Measurements from ENCODE around the gene ATG9B. TPM values are rescaled to one million over a fixed set of nuclear protein-coding genes. Genes with fewer than 3 reads are reported as not detected.
"Not testable (repeated sequence)": the region's sequence is repeated elsewhere in the genome, so short reads cannot be mapped to it uniquely, and the experiment has no call there.

Gene ATG9B
- total RNA-seq, 1 experiment from 2014 or later: not detected

DNA sequence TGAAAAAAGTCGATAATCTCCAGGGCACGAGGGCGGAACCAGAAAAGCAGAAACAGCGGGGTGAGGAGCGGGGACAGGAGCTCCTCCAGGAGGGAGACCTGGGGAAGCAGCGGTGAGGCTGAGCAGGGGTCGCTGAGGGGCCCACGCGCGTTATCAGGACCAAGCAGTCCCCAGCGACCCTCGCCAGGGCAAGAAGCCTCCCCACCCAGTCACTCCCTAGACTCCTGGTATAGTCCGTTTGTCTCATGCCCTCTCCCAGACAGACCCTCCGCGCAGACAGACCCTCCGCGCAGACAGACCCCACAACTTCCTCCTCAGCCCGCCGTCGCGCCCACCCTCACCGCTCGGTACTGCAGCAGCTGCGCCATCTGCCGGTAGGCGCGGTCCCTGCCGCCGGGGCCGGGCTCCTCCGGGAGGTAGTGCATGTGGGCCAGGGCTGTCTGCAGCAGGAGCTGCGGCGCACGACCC, 6.3 kb downstream of the ATG9B start:
- peak; percentile 85 for DNase-seq (ENCODE audit: low read depth)

DNA sequence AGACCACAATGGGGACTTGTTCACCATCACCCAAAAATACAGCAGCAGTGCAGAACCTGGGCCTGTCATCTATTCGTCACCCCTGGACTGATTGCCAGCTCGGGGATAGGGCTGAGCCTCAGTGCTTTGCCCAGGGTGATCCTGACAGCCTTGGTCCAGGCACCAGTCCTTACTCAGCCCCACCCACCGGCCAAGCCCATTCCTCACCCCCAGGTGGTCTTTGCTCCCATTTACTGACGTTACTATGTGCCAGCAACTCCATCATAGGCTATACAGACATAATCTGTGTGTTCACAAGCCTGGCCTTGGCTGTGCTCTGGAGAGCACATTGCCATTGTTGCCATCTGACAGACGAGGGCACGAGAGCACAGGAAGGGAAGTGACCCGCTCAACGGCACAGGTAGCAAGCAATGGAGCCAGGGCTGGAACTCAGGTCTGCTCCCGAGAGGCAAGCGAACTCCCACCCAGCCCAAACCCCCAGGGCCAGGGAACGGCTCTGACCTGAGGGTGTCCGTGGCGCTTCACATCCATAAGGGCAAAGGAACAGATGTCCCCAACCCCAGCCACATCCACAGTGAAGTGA, 6.8 kb downstream of the ATG9B start:
- no peak for DNase-seq (ENCODE audit: low read depth)

DNA sequence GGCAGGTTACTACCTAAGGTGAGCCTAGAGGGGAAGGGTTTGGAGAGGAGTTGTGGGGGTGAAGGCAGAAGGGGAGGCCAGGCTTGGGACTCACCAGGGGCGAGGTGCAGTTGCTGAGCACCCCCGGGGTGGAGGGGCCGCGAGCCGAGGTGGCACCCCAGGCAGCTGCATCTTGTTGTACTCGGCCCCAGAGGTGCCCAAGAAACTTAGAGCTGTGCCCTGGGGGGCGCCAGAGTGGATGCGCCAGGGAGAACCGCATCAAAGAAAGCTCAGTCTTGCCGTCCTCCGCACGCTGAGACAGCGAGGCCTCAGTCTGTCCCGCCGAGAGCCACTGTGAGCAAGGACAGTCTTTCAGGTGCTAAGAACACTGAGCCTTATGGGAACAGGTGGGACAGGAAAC, 7.4 kb downstream of the ATG9B start:
- no peak for DNase-seq (ENCODE audit: low read depth)

DNA sequence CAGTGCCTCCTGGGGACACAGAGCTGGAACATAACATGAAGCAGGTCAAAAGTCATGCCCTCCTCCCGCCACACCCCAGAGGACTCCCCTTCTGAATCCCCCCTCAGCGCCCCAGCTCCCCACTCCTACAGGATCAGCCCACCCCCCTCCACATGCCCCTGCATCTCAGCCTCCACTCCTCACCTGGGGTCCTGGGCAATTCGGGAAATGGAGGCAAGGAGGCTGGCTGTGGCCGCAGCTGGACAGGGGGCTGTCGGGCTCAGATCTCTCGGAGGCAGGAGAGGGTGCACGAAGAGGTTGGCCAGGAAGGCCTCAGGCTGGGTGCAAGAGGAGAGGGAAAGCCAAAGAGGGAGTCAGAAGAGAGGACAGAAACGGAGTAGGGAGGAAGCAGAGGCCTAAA, 7.8 kb downstream of the ATG9B start:
- no peak for DNase-seq (ENCODE audit: low read depth)

DNA sequence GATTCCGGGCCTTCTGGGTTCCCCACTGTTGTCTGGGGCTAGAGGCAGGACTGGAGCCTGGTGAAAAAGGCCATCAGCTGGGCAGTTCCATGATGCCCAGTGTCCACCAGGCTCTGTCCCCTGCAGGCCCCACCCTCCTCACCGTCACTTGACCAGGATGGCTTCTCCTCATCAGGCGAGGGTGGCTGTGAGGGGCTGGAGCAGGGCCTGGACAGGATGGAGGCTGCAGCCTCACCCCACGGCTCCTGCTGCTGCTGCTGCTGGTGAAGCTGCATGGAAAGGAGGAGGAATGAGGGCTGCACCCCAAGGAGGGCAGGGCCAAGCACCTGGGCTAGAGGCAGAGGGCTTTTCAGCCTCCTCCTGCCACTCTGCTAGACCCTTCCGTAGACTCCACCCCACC, 8.3 kb downstream of the ATG9B start:
- DNase-seq (ENCODE audit: low read depth): no peak

DNA sequence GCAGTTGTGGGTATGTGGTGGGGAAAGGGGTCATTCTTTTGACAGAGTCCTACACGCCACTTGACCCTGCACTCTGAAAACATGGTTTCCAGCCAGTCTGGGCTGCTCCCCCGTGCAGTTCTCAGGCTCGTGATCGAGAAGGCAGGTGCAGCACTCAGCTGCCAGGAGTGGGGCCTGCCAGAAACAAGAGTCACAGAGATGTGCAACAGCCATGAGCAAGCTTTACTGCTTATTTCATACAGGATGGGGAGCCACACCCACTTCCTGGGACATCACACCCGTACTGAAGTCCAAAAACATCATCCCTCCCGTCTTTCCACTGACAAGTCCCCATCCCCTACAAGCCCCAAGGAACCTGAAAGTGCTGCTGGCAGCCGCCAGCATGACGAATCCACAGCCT, 9.3 kb downstream of the ATG9B start:
- no peak for DNase-seq (ENCODE audit: low read depth)

DNA sequence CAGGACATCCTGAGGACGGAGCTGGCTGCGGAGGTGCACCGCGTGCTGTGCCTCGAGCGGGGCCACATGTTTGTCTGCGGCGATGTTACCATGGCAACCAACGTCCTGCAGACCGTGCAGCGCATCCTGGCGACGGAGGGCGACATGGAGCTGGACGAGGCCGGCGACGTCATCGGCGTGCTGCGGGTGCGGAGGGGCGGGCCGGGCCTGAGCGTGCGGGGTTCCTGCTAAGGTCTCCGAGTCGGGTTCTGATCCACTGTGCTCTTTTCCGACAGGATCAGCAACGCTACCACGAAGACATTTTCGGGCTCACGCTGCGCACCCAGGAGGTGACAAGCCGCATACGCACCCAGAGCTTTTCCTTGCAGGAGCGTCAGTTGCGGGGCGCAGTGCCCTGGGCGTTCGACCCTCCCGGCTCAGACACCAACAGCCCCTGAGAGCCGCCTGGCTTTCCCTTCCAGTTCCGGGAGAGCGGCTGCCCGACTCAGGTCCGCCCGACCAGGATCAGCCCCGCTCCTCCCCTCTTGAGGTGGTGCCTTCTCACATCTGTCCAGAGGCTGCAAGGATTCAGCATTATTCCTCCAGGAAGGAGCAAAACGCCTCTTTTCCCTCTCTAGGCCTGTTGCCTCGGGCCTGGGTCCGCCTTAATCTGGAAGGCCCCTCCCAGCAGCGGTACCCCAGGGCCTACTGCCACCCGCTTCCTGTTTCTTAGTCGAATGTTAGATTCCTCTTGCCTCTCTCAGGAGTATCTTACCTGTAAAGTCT, 10.4 kb downstream of the ATG9B start:
- peak; percentile 83 for DNase-seq (ENCODE audit: low read depth)

DNA sequence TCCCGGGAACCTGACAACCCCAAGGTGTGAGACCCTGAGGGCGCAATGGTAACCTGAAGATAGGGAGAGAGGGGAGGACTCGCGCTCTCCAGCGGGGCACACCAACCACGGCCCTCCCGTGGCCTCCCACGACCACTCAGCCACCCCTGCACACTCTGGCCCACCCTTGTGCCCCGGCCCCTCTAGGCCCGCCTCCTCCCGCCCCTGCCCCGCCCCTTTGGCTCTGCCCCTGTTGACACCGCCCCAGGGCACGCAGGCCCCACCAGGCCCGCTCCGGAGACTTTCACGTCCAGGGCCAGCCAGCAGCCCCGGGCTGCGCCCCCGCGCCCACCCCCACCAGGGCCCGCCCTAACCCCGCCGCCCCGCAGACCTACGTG, 10.9 kb downstream of the ATG9B start:
- no peak for DNase-seq (ENCODE audit: low read depth)

DNA sequence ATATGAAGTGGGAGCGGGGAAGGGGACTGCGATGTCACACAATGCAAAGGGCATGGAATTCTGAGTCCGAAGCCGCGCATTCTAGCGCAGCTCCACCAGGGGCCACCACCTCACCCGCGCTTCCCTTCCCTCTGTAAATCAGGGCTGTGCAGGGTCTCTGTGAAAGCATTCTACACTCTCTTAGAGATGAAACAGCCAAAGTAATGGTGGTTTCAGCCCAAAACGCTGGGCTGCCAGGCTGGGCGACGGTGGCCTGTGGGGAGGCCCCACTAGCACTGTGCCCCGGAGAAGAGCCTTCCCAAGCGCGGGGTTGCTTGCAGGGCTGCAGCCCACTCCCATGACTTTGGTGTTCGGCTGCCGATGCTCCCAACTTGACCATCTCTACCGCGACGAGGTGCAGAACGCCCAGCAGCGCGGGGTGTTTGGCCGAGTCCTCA, 11.4 kb downstream of the ATG9B start:
- DNase-seq (ENCODE audit: low read depth): peak; percentile 69

DNA sequence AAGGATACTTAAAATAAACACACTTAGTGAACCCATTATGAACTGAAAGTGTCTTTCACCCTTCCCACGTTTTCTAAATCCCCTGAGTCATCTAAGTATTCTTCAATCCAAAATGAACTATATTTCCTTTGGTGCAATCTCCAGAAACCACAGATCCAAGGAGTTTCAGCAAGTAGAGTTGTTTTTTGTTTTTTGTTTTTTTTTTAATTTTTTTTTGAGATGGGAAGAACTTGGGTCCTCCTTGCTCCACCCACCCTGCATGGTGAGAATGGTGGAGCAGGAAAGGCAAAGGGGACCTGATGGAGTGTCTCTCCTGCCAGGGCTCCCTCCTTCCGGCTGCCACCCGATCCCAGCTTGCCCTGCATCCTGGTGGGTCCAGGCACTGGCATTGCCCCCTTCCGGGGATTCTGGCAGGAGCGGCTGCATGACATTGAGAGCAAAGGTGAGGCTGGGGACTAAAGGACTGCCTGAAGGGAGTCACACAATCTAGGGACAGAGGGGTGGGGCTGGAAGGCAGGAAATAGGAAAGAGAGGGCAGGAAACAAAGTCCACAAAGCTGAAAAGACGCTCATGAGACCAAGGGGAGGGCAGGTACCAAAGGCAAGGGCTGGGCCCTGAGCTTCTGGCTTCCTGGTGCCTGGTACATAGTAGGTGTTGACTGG, 12.1 kb downstream of the ATG9B start:
- DNase-seq (ENCODE audit: low read depth): no peak

DNA sequence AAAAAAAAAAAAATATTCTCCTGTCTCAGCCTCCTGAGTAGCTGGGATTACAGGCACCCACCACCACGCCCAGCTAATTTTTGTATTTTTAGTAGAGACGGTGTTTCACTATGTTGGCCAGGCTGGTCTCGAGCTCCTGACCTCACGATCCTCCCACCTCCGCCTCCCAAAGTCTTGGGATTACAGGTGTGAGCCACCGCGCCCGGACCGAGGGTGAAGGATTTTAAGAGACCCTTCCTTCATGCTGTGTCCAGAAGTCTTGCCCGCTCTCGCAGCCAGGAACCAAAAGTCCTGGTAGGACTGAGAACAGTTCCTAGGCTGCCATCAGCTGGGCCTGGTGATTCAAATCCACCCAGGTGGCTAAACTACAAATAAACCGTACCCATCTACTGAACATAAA, 12.7 kb downstream of the ATG9B start:
- DNase-seq (ENCODE audit: low read depth): not testable (repeated sequence)

DNA sequence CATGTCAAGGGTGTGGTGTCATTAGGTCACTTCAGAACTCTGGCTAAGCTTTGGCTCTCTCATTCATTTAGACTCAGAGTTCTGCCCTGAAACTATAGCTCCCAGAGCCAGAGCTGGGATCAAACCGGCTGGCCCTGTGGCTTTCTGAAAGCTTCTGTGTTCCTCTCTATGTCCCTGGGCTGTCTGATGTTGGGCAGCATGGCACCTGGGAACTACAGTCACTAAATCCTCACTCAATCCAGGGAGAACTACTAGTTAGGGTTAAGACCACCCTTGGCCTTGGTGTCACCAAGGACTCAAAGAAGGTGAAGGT, 13.2 kb downstream of the ATG9B start:
- DNase-seq (ENCODE audit: low read depth): no peak

DNA sequence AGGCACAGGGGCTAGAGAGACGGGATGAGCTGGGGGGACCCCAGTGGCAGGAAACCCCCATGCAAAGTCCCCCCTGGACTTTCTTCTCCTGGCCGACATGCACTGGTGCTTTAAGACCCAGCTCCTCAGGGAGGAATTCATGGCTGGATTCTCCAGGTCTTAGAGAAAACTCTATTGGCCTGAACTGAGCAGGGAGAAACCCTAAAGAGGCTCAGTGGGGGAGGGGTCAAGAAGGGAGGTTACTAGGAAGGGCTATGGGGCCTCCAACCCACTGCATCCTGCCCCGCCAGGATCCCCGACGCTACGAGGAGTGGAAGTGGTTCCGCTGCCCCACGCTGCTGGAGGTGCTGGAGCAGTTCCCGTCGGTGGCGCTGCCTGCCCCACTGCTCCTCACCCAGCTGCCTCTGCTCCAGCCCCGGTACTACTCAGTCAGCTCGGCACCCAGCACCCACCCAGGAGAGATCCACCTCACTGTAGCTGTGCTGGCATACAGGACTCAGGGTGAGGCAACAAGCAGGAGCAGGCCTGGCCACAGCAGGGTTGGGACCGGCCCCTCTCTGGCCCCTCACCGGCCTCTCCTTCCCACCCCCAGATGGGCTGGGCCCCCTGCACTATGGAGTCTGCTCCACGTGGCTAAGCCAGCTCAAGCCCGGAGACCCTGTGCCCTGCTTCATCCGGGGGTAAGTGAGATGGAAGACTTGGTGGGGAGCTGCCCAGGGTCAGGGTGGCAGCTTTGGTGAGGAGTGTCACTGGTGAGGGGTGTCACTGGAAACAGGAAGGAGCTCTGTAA, 13.8 kb downstream of the ATG9B start:
- DNase-seq (ENCODE audit: low read depth): no peak

DNA sequence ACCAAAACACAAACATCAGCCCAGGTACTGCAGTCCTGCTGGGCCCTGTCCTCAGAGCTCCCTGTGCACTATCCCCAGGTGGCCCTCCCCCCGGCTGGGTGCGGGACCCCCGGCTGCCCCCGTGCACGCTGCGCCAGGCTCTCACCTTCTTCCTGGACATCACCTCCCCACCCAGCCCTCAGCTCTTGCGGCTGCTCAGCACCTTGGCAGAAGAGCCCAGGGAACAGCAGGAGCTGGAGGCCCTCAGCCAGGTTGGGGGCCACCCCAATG, 14.3 kb downstream of the ATG9B start:
- DNase-seq (ENCODE audit: low read depth): no peak

DNA sequence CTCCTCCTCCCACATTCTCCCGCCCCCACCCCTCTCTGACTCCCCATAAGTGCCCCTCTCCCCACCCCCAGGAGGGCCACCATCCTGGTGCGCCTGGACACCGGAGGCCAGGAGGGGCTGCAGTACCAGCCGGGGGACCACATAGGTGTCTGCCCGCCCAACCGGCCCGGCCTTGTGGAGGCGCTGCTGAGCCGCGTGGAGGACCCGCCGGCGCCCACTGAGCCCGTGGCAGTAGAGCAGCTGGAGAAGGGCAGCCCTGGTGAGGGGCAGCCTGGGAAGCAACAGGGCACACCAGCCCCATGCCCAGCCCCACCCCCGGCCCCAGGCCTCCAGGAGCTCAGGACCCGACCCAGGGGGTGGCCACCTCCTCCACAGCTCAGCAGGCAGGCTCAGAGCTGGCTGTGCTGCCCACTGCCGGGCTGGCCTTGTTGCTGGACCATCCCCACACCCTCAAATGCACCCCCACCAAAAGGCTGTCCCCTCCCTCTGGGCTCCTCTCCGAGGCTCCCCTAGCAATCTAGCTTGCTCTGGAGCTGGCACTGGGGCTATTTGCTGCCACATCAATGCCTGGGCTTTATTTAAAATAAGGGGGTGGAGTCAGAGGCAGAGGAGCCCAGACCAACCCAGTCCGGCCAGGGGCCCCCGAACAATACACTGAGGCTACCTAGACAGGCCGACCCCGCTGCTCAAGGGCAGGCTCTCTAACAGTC, 14.8 kb downstream of the ATG9B start:
- no peak for DNase-seq (ENCODE audit: low read depth)

DNA sequence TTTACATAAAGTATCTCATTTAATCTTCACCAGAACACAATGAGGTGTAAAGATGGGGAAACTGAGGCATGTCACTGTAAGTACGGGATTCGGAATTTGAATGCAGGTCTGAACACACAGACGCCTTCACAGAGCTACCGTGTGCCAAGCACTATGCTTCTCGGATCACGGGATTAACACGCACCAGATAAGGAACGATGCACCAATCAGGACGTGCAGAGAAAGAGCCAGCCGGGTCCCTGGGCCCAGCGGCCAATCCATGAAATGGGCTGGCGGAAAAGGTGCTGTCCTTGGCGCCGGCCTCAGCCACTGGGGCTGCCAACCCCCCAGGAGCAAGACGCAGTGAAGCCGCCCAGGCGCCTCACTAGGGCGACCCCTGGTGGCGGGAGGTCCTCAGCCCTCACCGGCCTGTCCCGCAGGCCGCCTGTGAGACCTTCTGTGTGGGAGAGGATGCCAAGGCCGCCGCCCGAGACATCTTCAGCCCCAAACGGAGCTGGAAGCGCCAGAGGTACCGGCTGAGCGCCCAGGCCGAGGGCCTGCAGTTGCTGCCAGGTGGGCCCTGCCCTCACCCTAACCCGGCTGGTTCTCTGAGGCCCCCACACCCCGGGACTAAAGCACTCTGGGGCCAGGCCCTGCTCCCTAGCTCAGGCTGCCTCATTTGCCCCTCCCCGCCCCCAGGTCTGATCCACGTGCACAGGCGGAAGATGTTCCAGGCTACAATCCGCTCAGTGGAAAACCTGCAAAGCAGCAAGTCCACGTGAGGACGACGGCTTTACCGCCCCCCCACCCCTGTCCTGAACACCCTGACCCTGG, 15.6 kb downstream of the ATG9B start:
- peak; percentile 54 for DNase-seq (ENCODE audit: low read depth)

DNA sequence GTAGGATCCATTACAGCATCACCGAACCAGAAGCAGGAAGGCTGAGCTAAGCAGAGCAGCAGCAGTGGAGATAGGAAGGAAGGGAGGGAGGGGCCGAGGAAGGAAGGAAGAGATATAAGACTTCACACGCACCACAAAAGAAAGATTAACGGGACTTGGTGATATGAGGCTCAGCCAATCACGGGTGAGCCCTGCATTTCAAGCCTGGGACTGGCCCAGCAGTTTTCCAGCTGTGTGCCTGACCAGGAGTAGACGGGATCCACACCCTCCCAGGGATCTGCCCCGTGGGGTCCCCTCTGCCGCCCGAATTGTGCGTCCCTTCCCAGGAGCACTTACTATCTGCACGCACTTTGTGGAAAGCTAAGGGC, 16.2 kb downstream of the ATG9B start:
- DNase-seq (ENCODE audit: low read depth): no peak

DNA sequence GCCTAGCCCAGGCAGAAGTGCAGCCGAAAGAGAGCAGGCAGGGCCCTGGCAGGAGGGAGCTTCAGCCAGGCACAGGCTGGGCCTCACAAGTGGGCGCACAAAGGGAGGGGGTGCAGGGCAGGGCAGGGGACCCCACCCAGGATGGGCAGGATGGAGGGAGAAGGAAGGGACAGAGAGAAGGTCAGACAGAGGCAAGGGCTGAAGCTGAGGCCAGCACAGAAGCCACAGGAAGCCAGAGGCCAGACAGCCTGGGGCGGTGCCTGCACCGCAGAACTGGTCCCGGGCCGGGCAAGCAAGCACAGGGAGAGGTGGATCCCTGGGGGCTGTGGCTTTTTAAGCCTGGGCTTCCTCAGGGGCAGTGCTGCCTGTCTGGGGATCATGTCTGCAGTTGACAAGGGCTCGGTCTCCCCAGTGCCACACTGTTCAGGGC, 16.8 kb downstream of the ATG9B start:
- no peak for DNase-seq (ENCODE audit: low read depth)

DNA sequence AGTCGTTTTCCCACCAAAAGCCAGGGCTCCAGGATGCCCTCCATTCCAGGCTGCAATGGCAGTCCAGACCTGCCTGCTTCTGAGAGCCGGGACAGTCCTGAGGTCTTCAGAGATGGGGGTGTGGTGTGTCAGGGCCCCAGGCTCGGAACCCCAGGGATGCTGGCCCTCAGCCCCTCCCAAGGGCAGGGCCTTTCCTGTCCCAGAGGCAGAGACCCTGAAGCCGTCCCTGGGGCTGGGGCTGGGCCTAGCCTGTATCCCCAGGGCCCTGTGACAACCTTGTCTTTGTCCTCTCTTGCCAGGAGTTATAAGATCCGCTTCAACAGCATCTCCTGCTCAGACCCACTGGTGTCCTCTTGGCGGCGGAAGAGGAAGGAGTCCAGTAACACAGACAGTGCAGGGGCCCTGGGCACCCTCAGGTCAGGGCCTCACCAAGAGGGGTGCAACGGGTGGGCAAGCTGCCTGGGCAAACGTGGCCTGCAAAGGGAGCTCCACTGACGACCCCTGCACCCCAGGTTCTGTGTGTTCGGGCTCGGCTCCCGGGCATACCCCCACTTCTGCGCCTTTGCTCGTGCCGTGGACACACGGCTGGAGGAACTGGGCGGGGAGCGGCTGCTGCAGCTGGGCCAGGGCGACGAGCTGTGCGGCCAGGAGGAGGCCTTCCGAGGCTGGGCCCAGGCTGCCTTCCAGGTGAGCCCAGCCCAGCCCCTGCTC, 17.5 kb downstream of the ATG9B start:
- DNase-seq (ENCODE audit: low read depth): no peak

DNA sequence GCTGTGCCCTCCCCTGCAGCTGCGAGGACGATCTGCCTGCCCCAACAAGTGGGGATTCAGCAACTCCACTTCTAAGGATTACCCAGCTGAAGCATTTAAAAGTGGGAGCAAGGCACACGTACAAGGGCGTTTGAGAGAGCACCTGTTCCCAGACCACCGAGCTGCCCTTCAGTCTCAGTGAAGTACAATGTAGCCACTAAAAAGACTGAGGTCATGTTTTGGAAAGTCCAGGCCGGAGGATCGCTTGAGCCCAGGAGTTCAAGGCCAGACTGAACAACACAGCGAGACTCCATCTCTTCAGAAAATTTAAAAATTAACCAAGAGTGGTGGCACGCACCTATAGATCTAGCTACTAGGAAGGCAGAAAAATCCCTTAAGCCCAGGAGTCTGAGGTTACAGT, 18.7 kb downstream of the ATG9B start:
- no peak for DNase-seq (ENCODE audit: low read depth)

DNA sequence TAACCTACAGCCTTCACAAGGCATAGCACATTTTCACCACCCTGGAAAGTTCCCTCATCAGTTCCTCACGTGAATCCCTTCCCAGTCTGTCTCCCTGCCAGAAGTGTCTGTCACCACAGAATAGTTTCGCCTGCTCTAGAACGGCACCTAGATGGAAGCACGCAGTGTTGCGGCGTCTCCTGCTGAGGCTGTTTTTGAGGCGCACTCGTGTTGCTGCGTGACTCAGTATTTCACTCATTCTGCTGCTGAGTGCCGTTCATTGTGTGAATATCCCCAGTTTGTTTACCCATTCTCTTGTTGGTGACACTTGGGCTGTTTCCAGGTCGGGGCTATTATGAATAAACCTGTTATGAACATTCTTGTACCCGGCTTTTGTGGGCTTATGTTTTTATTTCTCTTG, 20.7 kb downstream of the ATG9B start:
- no peak for DNase-seq (ENCODE audit: low read depth)
